ENCODE measurements around the gene PARP3.

GRCh38 chr3:51967384-51968169 lies 25.4 kb downstream of the PARP3 start, which contains the start of gene PCBP4:
- TF ChIP-seq CTCF (IDR thresholded peaks at IDR 0.05) (no peak), POLR2A (IDR thresholded peaks at IDR 0.05) (peak; percentile 46)

Data from prostate gland (tissue), 2 donors.